GM21381 (cell line): ENCODE measurements around the gene TRIP11.

Experiments
- ATAC-seq: cut with Tn5 transposase; IDR thresholded peaks from one replicate; pipeline ENCODE4 v1.9.1; 2021; ENCODE audit warnings: mild to moderate bottlenecking, moderate library complexity; ENCODE audit not compliant: unreplicated experiment

TRIP11 gene

GRCh38 chr14:92012121-92012748, 27.6 kb downstream of the TRIP11 start:
- no peak for ATAC-seq

GRCh38 chr14:92010644-92011043, 29.2 kb downstream of the TRIP11 start:
- ATAC-seq, result no peak

- no peak for ATAC-seq
These were observed 30.3 kb downstream of the TRIP11 start for GRCh38 chr14:92009604-92010003.

- no peak for ATAC-seq
These were observed 34.8 kb downstream of the TRIP11 start for GRCh38 chr14:92005019-92005418.

GRCh38 chr14:92004062-92004461, 35.8 kb downstream of the TRIP11 start:
- ATAC-seq, result no peak

- no peak for ATAC-seq
These were observed 40.9 kb downstream of the TRIP11 start for GRCh38 chr14:91998667-91999570.

GRCh38 chr14:91997492-91997891, 42.4 kb downstream of the TRIP11 start:
- ATAC-seq, result no peak

GRCh38 chr14:91996948-91997371, 42.9 kb downstream of the TRIP11 start:
- no peak for ATAC-seq

GRCh38 chr14:91987192-91987591, 52.7 kb downstream of the TRIP11 start:
- ATAC-seq, result no peak

GRCh38 chr14:91985521-91986255, 54.2 kb downstream of the TRIP11 start:
- ATAC-seq, result no peak

- no peak for ATAC-seq
These were observed 54.9 kb downstream of the TRIP11 start for GRCh38 chr14:91985008-91985407.

- ATAC-seq, result no peak
These were observed 56.3 kb downstream of the TRIP11 start for GRCh38 chr14:91983588-91983987.

- no peak for ATAC-seq
These were observed 59.7 kb downstream of the TRIP11 start for GRCh38 chr14:91980157-91980556.

GRCh38 chr14:91977884-91978283, 62.0 kb downstream of the TRIP11 start:
- ATAC-seq, result no peak

GRCh38 chr14:91975763-91976162, 64.1 kb downstream of the TRIP11 start:
- ATAC-seq, result no peak

- no peak for ATAC-seq
These were observed 68.6 kb downstream of the TRIP11 start for GRCh38 chr14:91971188-91971778.

GRCh38 chr14:91968280-91968679, 71.6 kb downstream of the TRIP11 start:
- no peak for ATAC-seq

GRCh38 chr14:91964724-91965123, 75.1 kb downstream of the TRIP11 start:
- no peak for ATAC-seq

- no peak for ATAC-seq
These were observed 75.8 kb downstream of the TRIP11 start for GRCh38 chr14:91964011-91964410.

- no peak for ATAC-seq
These were observed 76.4 kb downstream of the TRIP11 start for GRCh38 chr14:91963465-91963864.
